HepG2 (cell line): ENCODE results near the gene PDIA5.

Source experiments
- ETS1 ChIP-seq: sonication (generic); formaldehyde crosslinking; IDR thresholded peaks from 2 replicates; pipeline ENCODE4 v1.4.0; 2020; ENCODE audit warnings: missing genetic modification reagents
- HINFP ChIP-seq: sonication (generic); formaldehyde crosslinking; IDR thresholded peaks from 2 replicates; pipeline ENCODE4 v1.4.0; 2020; ENCODE audit warnings: low read depth, mild to moderate bottlenecking, missing genetic modification reagents
- RAD21 ChIP-seq: fragments of 450-650 bp; formaldehyde crosslinking; IDR thresholded peaks from 2 replicates; pipeline ENCODE4 v1.5.0; 2020; ENCODE audit warnings: mild to moderate bottlenecking

GRCh38 chr3:123148772-123149171 is 81.9 kb downstream of the PDIA5 start:
- TF ChIP-seq RAD21 (CRISPR knock-in tag) (no peak), HINFP (CRISPR knock-in tag) (no peak), ETS1 (no peak)
